ENCODE data around the gene AGT. TPM values are rescaled to one million over a fixed set of nuclear protein-coding genes. Genes with fewer than 3 reads are reported as not detected.

AGT gene
- total RNA-seq, 4 donors from 2014 or later, result 0.33 to 6.2 (median 2.9) TPM

- TF ChIP-seq CTCF (IDR thresholded peaks at IDR 0.05; ENCODE audit: low read depth), result no peak
These were observed 30.9 kb downstream of the AGT start for GRCh38 chr1:230682882-230683610.

- TF ChIP-seq CTCF (IDR thresholded peaks at IDR 0.05; ENCODE audit: low read depth), result no peak
These were observed 31.6 kb downstream of the AGT start for GRCh38 chr1:230682274-230682673.

GRCh38 chr1:230681599-230681998, 32.3 kb downstream of the AGT start:
- no peak for TF ChIP-seq CTCF (IDR thresholded peaks at IDR 0.05; ENCODE audit: low read depth)

- no peak for TF ChIP-seq CTCF (IDR thresholded peaks at IDR 0.05; ENCODE audit: low read depth)
These were observed 33.5 kb downstream of the AGT start for GRCh38 chr1:230680300-230681025.

GRCh38 chr1:230679825-230680224, 34.1 kb downstream of the AGT start:
- no peak for TF ChIP-seq CTCF (IDR thresholded peaks at IDR 0.05; ENCODE audit: low read depth)

- no peak for TF ChIP-seq CTCF (IDR thresholded peaks at IDR 0.05; ENCODE audit: low read depth)
These were observed 34.7 kb downstream of the AGT start for GRCh38 chr1:230679192-230679591.

GRCh38 chr1:230677200-230677599, 36.7 kb downstream of the AGT start:
- no peak for TF ChIP-seq CTCF (IDR thresholded peaks at IDR 0.05; ENCODE audit: low read depth)

All from subcutaneous adipose tissue (tissue), 4 donors.